H1 (cell line): ENCODE data around the gene ZNF512B.

Source experiments
- ASH2L ChIP-seq: fragments of 200-600, 300-600 bp; sonication (generic); IDR thresholded peaks from one replicate; pipeline ENCODE4 v1.7.1; 2017; ENCODE audit warnings: low read length
- EZH2 ChIP-seq: fragments of 200-600 bp; sonication (generic); IDR thresholded peaks from 2 replicates; pipeline ENCODE4 v1.7.1; 2012; ENCODE audit warnings: low read depth, mild to moderate bottlenecking, moderate library complexity, low read length, inconsistent platforms; ENCODE audit not compliant: severe bottlenecking
- GABPA ChIP-seq: IDR thresholded peaks from 2 replicates; pipeline ENCODE4 v1.6.1; 2011; ENCODE audit warnings: mild to moderate bottlenecking, low read length, moderate library complexity, borderline replicate concordance; ENCODE audit not compliant: insufficient read depth
- HDAC6 ChIP-seq: IDR thresholded peaks from one replicate; pipeline ENCODE4 v1.7.1; 2012; ENCODE audit warnings: low read depth, mild to moderate bottlenecking, inconsistent platforms, low read length, moderate library complexity
- POLR2AphosphoS5 ChIP-seq: IDR thresholded peaks from 2 replicates; pipeline ENCODE4 v1.6.1; 2011; ENCODE audit warnings: low read depth, low read length
- RFX5 ChIP-seq: IDR thresholded peaks from 2 replicates; pipeline ENCODE4 v1.6.1; 2011; ENCODE audit warnings: low read depth, low read length, improper control_type of control experiment, borderline replicate concordance
- SUZ12 ChIP-seq: fragments of 200-600 bp; sonication (generic); IDR thresholded peaks from 2 replicates; pipeline ENCODE4 v1.6.1; 2012; ENCODE audit warnings: mild to moderate bottlenecking, inconsistent platforms, low read length, moderate library complexity, mixed read lengths
- TF ChIP-seq, protein P1 (sequence below), 3 experiments: IDR thresholded peaks; 1 replicate in 2 of 3; 2 replicates in 1 of 3; pipeline versions ENCODE4 v1.5.1 to v1.6.1; 2011; ENCODE audit warnings: low read length in 3 of 3, mild to moderate bottlenecking in 3 of 3, inconsistent platforms in 2 of 3, low read depth in 1 of 3, moderate library complexity in 1 of 3; ENCODE audit not compliant: insufficient read depth in 1 of 3; ENCODE audit errors: control extremely low read depth in 1 of 3

DNA sequence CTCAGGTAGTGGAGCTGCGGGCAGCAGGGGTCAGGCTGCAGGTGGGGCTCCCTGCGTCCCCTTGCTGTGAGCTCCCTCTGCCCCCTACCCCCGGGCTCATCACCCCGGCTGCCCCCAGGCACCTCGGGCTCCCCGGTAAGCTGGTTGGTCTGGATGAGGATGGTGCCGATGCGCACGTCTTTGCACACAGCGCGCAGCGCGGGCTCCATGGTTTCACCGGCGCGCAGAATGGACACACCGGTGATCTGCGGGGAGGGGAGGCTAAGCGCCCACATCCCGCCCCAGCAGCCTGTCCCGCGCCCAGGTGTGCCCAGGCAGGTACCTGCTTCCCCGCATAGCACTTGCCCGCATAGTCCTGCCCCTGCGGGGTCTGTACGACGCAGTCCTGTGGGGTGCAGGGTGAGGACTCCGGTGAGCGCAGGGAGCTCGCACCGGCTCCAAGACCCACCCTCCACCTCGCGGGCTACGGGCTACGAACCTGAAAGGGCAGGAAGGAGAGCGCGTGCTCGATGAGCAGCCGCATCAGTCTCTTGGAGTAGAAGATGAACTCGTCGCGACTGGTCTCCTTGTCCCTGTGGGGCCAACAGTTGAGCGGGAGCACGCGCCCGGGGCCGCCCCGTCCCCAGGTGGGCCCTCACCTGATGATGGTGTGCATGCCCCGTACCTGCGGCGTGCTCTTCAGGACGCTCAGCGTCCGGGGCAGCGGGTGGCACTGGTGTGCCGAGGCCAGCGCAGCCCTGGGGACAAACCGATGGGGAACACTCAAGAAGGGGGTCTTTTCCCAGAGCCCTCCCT, 29.1 kb downstream of the ZNF512B start:
- TF ChIP-seq EZH2 (no peak), SUZ12 (no peak), GABPA (no peak), POLR2AphosphoS5 (no peak), HDAC6 (no peak), RFX5 (no peak), ASH2L (peak; percentile 2)
- TF ChIP-seq, protein P1, sequence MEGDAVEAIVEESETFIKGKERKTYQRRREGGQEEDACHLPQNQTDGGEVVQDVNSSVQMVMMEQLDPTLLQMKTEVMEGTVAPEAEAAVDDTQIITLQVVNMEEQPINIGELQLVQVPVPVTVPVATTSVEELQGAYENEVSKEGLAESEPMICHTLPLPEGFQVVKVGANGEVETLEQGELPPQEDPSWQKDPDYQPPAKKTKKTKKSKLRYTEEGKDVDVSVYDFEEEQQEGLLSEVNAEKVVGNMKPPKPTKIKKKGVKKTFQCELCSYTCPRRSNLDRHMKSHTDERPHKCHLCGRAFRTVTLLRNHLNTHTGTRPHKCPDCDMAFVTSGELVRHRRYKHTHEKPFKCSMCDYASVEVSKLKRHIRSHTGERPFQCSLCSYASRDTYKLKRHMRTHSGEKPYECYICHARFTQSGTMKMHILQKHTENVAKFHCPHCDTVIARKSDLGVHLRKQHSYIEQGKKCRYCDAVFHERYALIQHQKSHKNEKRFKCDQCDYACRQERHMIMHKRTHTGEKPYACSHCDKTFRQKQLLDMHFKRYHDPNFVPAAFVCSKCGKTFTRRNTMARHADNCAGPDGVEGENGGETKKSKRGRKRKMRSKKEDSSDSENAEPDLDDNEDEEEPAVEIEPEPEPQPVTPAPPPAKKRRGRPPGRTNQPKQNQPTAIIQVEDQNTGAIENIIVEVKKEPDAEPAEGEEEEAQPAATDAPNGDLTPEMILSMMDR (IDR thresholded peaks at IDR 0.05; ENCODE audit: control extremely low read depth in 1 of 3, insufficient read depth in 1 of 3, low read depth in 1 of 3, low read length in 3 of 3): no peak
